Measurements from ENCODE around the gene CTTN.

The CTTN gene

GRCh38 chr11:70409871-70410270 lies 11.5 kb downstream of the CTTN start:
- DNase-seq (ENCODE audit: low spot score): no peak

GRCh38 chr11:70410276-70411205 lies 12.2 kb downstream of the CTTN start:
- no peak for DNase-seq (ENCODE audit: low spot score)

- DNase-seq (ENCODE audit: low spot score): no peak
These were observed 13.6 kb downstream of the CTTN start for GRCh38 chr11:70411713-70412452.

- DNase-seq (ENCODE audit: low spot score): no peak
These were observed 14.8 kb downstream of the CTTN start for GRCh38 chr11:70413151-70413550.

- DNase-seq (ENCODE audit: low spot score): no peak
These were observed 16.2 kb downstream of the CTTN start for GRCh38 chr11:70414341-70415100.

- no peak for DNase-seq (ENCODE audit: low spot score)
These were observed 16.9 kb downstream of the CTTN start for GRCh38 chr11:70415191-70415590.

GRCh38 chr11:70415642-70416395 lies 17.5 kb downstream of the CTTN start:
- DNase-seq (ENCODE audit: low spot score): no peak

GRCh38 chr11:70416881-70417280 lies 18.6 kb downstream of the CTTN start:
- DNase-seq (ENCODE audit: low spot score): no peak

- DNase-seq (ENCODE audit: low spot score): no peak
These were observed 19.8 kb downstream of the CTTN start for GRCh38 chr11:70418130-70418529.

GRCh38 chr11:70419307-70420007 lies 21.1 kb downstream of the CTTN start:
- DNase-seq (ENCODE audit: low spot score): no peak

GRCh38 chr11:70420008-70420464 lies 21.7 kb downstream of the CTTN start:
- peak; percentile 32 for DNase-seq (ENCODE audit: low spot score)

- DNase-seq (ENCODE audit: low spot score): no peak
These were observed 22.2 kb downstream of the CTTN start for GRCh38 chr11:70420496-70420895.

GRCh38 chr11:70421123-70421522 lies 22.8 kb downstream of the CTTN start:
- DNase-seq (ENCODE audit: low spot score): no peak

- DNase-seq (ENCODE audit: low spot score): no peak
These were observed 24.6 kb downstream of the CTTN start for GRCh38 chr11:70422692-70423522.

- no peak for DNase-seq (ENCODE audit: low spot score)
These were observed 25.5 kb downstream of the CTTN start for GRCh38 chr11:70423523-70424505.

- no peak for DNase-seq (ENCODE audit: low spot score)
These were observed 26.5 kb downstream of the CTTN start for GRCh38 chr11:70424765-70425344.

- DNase-seq (ENCODE audit: low spot score): no peak
These were observed 29.1 kb downstream of the CTTN start for GRCh38 chr11:70427436-70427835.

GRCh38 chr11:70428701-70429427 lies 30.5 kb downstream of the CTTN start:
- DNase-seq (ENCODE audit: low spot score): no peak
